HG02678 (cell line): ENCODE results near the gene CDCP2.
"Not testable (repeated sequence)": the region's sequence is repeated elsewhere in the genome, so short reads cannot be mapped to it uniquely, and the experiment has no call there.

Source experiments
- ATAC-seq: cut with Tn5 transposase; IDR thresholded peaks from one replicate; pipeline ENCODE4 v1.9.1; 2021; ENCODE audit warnings: mild to moderate bottlenecking, moderate library complexity; ENCODE audit not compliant: unreplicated experiment

CDCP2 gene

GRCh38 chr1:54117815-54118563 is 34.8 kb downstream of the CDCP2 start:
- no peak for ATAC-seq

DNA sequence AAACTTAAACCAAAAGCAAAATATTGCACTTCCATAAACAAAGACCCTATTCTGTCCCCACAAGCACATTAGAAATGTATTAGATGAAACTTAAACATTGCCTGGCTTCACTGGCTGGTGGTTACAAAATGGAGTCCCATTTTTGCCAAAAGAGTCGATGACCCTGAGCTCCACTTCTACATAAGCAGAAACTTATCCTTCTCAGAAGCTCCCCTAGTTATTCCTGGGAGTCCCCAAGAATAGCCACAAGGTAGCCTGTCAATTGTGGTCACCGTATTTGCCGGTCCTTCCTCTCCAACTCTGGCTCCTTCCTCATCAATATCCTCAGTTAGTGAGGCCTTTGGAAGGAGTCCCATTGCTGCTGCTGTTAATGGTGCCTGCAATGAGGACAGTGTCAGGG is 37.3 kb downstream of the CDCP2 start:
- ATAC-seq = no peak

GRCh38 chr1:54114955-54115354 is 37.8 kb downstream of the CDCP2 start:
- no peak for ATAC-seq

- ATAC-seq = no peak
These were observed 38.8 kb downstream of the CDCP2 start for GRCh38 chr1:54114001-54114400.

- no peak for ATAC-seq
These were observed 40.0 kb downstream of the CDCP2 start for GRCh38 chr1:54112705-54113368.

GRCh38 chr1:54112027-54112426 is 40.8 kb downstream of the CDCP2 start:
- ATAC-seq = no peak

- ATAC-seq = no peak
These were observed 41.2 kb downstream of the CDCP2 start for GRCh38 chr1:54111624-54112023.

GRCh38 chr1:54110996-54111395 is 41.8 kb downstream of the CDCP2 start:
- no peak for ATAC-seq

- ATAC-seq = no peak
These were observed 43.4 kb downstream of the CDCP2 start for GRCh38 chr1:54109129-54110090.

- ATAC-seq = no peak
These were observed 44.6 kb downstream of the CDCP2 start for GRCh38 chr1:54108156-54108555.

DNA sequence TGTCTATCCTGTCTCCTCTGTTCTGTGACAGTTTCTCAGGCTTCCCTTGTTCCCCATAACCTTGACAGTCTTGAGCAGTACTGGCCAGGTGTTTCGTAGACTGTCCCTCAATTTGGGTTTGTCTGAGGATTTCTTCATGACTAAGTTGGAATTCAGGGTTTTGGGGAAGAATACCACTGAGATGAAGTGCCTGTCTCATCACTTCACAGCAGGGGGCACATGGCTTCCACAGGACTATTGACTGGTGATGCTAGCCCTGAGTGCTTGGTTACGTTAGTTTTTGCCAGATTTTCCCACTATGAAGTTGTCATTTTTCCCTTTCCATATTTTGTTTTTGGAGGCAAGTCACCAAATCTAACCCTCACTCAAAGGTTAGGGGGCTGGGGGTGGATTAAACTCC is 45.7 kb downstream of the CDCP2 start:
- no peak for ATAC-seq

- no peak for ATAC-seq
These were observed 47.0 kb downstream of the CDCP2 start for GRCh38 chr1:54105736-54106269.

- no peak for ATAC-seq
These were observed 47.7 kb downstream of the CDCP2 start for GRCh38 chr1:54105080-54105479.

DNA sequence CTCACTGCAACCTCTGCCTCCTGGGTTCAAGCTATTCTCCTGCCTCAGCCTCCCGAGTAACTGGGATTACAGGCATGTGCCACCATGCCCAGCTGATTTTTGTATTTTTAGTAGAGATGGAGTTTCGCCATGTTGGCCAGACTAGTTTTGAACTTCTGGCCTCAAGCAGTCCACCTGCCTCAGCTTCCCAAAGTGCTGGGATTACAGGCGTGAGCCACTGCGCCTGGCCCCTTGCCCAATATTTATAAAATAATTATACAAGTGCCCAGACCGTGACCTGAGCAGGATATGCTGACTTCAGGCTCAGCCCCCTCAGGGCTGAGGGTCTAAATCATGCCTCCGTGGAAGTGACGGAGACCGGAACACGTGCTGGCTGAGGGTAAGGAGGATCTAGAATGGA is 48.2 kb downstream of the CDCP2 start:
- ATAC-seq = not testable (repeated sequence)

DNA sequence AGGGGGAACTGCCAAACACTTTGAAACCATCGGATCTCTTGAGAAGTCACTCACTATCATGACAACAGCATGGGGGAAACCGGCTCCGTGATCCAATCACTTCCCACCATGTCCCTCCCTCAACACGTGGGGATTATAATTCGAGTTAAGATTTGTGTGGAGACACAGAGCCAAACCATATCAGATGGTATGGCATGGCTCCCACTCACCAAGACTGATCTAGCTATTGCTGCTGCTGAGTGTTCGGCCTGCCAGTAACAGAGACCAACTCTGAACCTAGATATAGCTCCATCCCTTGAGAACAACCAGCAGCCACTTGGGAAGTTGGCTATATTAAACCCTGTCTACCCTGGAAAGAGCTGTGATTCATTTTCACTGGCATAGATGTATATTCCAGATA is 49.4 kb downstream of the CDCP2 start:
- ATAC-seq = no peak

DNA sequence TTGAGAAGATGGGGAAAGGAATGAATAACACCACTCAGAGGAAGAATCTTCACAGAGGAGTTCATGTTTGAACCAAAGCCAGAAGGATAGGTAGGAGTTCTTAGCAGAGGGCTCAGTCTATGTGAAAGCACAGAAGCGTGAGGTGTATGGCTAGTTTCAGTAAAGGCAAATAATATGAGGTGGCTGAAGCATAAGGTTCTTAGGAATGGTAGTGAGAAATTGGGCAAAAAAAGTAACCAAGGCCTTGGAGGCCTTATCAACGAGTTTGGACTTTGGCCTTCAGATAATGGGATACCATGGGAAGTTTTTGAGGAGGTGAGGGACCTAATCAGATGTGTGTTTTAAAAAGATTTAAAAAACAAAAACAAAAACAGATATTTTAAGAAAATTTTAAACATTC is 52.3 kb downstream of the CDCP2 start:
- ATAC-seq = no peak

DNA sequence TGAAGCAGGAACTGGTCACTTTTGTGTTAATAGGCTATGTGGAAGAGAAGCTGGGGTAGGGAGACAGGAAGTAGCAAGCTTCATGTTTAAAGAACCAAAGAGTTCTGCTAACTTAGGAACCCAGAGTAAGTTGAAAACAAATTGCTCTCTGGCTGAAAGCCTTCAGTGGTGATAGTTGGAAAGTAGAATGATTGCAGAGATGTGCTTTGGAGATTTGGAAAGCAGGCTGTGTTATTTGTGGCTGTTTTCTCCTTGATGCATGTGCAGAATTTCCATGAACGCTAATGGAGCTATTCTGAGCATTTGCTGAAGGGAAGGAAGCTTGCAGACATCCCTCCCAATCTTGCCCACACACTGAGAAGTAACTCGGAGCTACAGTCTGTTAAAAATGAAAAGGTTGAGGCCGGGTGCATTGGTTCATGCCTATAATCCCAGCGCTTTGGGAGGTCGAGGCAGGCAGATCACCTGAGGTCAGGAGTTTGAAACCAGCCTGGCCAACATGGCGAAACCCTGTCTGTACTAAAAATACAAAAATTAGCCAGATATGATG is 53.7 kb downstream of the CDCP2 start:
- no peak for ATAC-seq

- no peak for ATAC-seq
These were observed 55.9 kb downstream of the CDCP2 start for GRCh38 chr1:54096877-54097240.

DNA sequence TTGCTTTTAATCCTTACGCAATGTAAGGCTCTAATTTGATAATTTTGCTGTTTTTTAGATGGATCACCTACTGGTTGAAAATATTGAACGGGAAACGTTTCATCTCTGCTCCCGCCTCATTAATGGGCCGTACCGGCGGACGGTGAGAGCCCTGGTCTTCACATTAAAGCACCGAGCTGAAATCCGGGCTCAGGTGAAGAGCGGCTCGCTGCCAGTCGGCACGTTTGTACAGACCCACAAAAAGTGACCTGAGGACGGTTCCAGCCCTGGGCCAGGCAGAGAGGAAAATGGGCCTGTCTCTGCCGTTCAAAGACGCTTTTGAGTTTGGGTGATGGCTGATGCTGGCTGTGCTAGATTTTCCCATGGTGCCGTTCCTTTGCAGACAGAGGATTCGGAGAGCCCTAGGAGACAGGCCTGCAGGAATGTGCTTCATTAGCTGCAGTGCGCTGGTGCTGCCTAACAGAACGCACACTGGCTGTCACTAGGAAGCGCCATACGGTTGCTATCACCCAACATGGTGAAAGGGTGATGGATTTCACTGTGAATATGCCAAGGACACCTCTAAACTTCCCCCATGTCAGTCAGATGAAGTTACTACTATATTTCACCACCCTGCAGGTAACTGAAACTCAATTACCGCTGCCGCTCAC is 56.4 kb downstream of the CDCP2 start:
- no peak for ATAC-seq

- no peak for ATAC-seq
These were observed 57.1 kb downstream of the CDCP2 start for GRCh38 chr1:54095546-54096226.
